Transverse colon (tissue), 4 donors: ENCODE results near the gene HECW1. TPM values are rescaled to one million over a fixed set of nuclear protein-coding genes. Genes with fewer than 3 reads are reported as not detected.

Experiments
- DNase-seq: peaks from one replicate; pipeline ENCODE4 v3.0.0-alpha.2; 2019
- H3K27ac ChIP-seq, 4 donors: fragments of 200-600 bp; sonication (generic); 2 replicates each; pipeline ENCODE4 v1.5.1; 2016 to 2018; ENCODE audit warnings: inconsistent platforms in 4 of 4
- H3K27me3 ChIP-seq: fragments of 200-600 bp; sonication (generic); 2 replicates; pipeline ENCODE4 v1.5.1; 2017; ENCODE audit warnings: inconsistent platforms
- H3K36me3 ChIP-seq, 4 donors: fragments of 200-600 bp; sonication (generic); 2 replicates each; pipeline ENCODE4 v1.5.1; 2017 to 2019; ENCODE audit warnings: inconsistent platforms in 4 of 4
- H3K4me1 ChIP-seq, 4 donors: fragments of 200-600 bp; sonication (generic); 2 replicates each; pipeline ENCODE4 v1.5.1; 2017 to 2020; ENCODE audit warnings: inconsistent platforms in 4 of 4
- H3K4me3 ChIP-seq, 4 donors: fragments of 200-600 bp; sonication (generic); 1 replicate in 1 of 4; 2 replicates in 3 of 4; pipeline versions ENCODE4 v1.5.1 to v1.6.1; 2017 to 2019; ENCODE audit warnings: inconsistent platforms in 4 of 4
- H3K9me3 ChIP-seq, 2 donors: fragments of 200-600 bp; sonication (generic); 2 replicates each; pipeline ENCODE4 v1.5.1; 2017 to 2019; ENCODE audit warnings: inconsistent platforms in 2 of 2
- EP300 ChIP-seq: sonication (generic); formaldehyde crosslinking; IDR thresholded peaks from one replicate; pipeline ENCODE4 v1.6.1; 2017; ENCODE audit warnings: antibody characterized with exemption, low read depth
- POLR2A ChIP-seq: fragments of 450-650 bp; IDR thresholded peaks from one replicate; pipeline ENCODE4 v1.6.1; 2016; ENCODE audit warnings: antibody characterized with exemption, mild to moderate bottlenecking, moderate library complexity
- POLR2AphosphoS5 ChIP-seq, 3 donors: sonication (generic); formaldehyde crosslinking; IDR thresholded peaks; one replicate each; pipeline ENCODE4 v1.6.1; 2016; ENCODE audit warnings: antibody characterized with exemption in 3 of 3
- WGBS, 2 donors: methylation state at CpG; one replicate each; pipeline ENCODE4 v1.1.5; 2018; ENCODE audit warnings: low coverage in 1 of 2; 5-methylcytosine and 5-hydroxymethylcytosine counted together
- in situ Hi-C, 4 donors: fragments of 200-750 bp; cut with MboI; loops; one replicate each; pipeline versions ENCODE4 v1.15.0 to v1.15.1; 2017; ENCODE audit warnings: low sequenced_read_pairs in 3 of 4, low pct_ligation_motif_present in 1 of 4, low pct_unique_long_range_greater_than_20kb in 1 of 4
- intact Hi-C: fragments of 100-400 bp; cut with DNase I; formaldehyde crosslinking; loops from one replicate; pipeline ENCODE4 v1.15.1; 2023; ENCODE audit warnings: low total_unique reads
- total RNA-seq, 4 donors: library from RNA; depleted of rRNA; stranded (reverse); fragments of >200 nt; gene quantifications; one replicate each; pipeline ENCODE4 v1.1.0, GENCODE V29; 2016
- TF ChIP-seq, protein P1 (sequence below), 5 experiments: fragments of 200-600 bp in 3 of 5; fragments of 450-650 bp in 2 of 5; sonication (generic) in 3 of 5; IDR thresholded peaks; 1 replicate in 2 of 5; 2 replicates in 3 of 5; pipeline ENCODE4 v1.5.1; 2016 to 2017; ENCODE audit warnings: antibody characterized with exemption in 5 of 5, inconsistent platforms in 3 of 5, mild to moderate bottlenecking in 2 of 5, moderate library complexity in 1 of 5

HECW1 gene
- total RNA-seq, 4 donors from 2014 or later: 1.1 to 1.4 TPM; not detected in 2

DNA sequence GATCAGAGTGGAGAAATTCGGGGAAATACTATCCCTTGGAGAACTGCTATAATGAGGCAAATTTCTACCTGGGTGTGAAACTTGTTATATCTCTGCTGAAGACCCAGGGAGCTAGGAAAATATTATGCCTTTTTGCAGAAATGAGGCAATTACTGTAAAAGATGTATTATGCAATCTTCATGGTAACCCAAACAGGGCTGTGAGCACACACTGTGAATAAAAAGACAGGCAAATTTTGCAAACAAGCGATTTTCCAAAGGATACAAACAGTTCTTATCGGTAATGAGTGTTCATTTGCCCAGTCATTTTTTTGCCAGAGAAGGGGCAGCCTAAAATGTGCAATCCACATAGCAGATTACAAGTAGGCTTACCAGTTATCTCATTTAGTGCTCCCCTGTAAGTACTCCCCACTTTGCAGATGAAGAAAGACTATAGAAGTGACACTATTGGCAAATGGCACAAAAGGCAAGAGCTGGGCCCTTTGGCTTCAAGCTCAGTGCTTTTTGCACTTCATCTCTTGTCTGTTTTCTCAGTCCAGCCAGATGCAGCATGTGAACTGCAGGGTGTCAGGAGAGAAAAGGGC is 205.8 kb downstream of the HECW1 start:
- in situ Hi-C loops: no loop called here

DNA sequence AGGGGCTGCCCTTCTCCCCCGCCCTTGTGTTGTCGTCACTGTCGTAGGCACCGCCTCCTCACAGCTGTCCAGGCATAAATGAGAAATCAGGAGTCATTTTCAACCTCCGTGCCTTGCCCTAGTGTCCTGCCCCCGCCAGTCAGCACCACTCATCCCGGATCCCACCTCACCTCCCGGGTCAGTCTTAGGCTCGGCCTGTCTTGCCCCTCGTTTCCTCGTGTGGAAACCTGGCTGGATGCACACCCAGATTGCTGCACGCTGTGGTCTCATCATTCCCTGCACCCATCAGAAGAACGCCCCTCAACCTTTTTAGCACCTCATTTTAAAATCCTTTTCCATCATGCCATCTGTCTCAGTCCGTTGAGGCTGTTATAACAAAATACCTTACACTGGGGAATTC is 213.1 kb downstream of the HECW1 start:
- no peak for DNase-seq
- in situ Hi-C loops: no loop called here
- 78 to 88% methylated on average over 13 to 14 of the region's 14 CpGs for WGBS, 2 donors
- Histone ChIP-seq H3K4me3 (no peak overlapping the region), H3K36me3 (no peaks in the 10 kb centered on the region), H3K27me3 (no peaks in the 10 kb centered on the region), H3K9me3 (no peaks in the 10 kb centered on the region), H3K27ac (no peak overlapping the region), H3K4me1 (no peaks in the 10 kb centered on the region)
- intact Hi-C loops: no loop called here
- TF ChIP-seq, protein P1, sequence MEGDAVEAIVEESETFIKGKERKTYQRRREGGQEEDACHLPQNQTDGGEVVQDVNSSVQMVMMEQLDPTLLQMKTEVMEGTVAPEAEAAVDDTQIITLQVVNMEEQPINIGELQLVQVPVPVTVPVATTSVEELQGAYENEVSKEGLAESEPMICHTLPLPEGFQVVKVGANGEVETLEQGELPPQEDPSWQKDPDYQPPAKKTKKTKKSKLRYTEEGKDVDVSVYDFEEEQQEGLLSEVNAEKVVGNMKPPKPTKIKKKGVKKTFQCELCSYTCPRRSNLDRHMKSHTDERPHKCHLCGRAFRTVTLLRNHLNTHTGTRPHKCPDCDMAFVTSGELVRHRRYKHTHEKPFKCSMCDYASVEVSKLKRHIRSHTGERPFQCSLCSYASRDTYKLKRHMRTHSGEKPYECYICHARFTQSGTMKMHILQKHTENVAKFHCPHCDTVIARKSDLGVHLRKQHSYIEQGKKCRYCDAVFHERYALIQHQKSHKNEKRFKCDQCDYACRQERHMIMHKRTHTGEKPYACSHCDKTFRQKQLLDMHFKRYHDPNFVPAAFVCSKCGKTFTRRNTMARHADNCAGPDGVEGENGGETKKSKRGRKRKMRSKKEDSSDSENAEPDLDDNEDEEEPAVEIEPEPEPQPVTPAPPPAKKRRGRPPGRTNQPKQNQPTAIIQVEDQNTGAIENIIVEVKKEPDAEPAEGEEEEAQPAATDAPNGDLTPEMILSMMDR (IDR thresholded peaks at IDR 0.05): no peak
- TF ChIP-seq EP300 (no peak), POLR2A (no peak), POLR2AphosphoS5 (IDR thresholded peaks at IDR 0.05) (no peak)

More for the DNA sequence above, 205.8 kb downstream of the HECW1 start:
- H3K27ac ChIP-seq: no peak overlapping the region
- intact Hi-C loops: no loop called here
- no peak overlapping the region for H3K4me3 ChIP-seq
- H3K36me3 ChIP-seq: no peaks in the 10 kb centered on the region
- H3K9me3 ChIP-seq: no peaks in the 10 kb centered on the region
- no peaks in the 10 kb centered on the region for H3K4me1 ChIP-seq
- 75 to 79% methylated on average over 3 of the region's 3 CpGs for WGBS, 2 donors
- TF ChIP-seq POLR2AphosphoS5 (IDR thresholded peaks at IDR 0.05) (no peak), EP300 (no peak)
- no peaks in the 10 kb centered on the region for H3K27me3 ChIP-seq
- DNase-seq: no peak

- H3K27ac ChIP-seq: no peak overlapping the region
- 73 to 88% methylated on average over 1 to 9 of the region's 9 CpGs for WGBS, 2 donors
- DNase-seq: no peak
- H3K9me3 ChIP-seq: no peaks in the 10 kb centered on the region
- no peaks in the 10 kb centered on the region for H3K4me1 ChIP-seq
- intact Hi-C loops (no loop called here), in situ Hi-C loops (no loop called here)
- no peak overlapping the region for H3K4me3 ChIP-seq
- no peaks in the 10 kb centered on the region for H3K36me3 ChIP-seq
- no peak for TF ChIP-seq EP300
- TF ChIP-seq POLR2A: no peak
- no peak for TF ChIP-seq POLR2AphosphoS5 (IDR thresholded peaks at IDR 0.05)
- TF ChIP-seq, protein P1 (IDR thresholded peaks at IDR 0.05): no peak
- H3K27me3 ChIP-seq: no peaks in the 10 kb centered on the region
Measured at GRCh38 chr7:43328336-43328735, 215.9 kb downstream of the HECW1 start.

- Histone ChIP-seq H3K27me3 (no peaks in the 10 kb centered on the region), H3K4me3 (no peak overlapping the region), H3K27ac (no peak overlapping the region), H3K36me3 (no peaks in the 10 kb centered on the region), H3K4me1 (no peaks in the 10 kb centered on the region), H3K9me3 (no peaks in the 10 kb centered on the region)
- intact Hi-C loops (no loop called here), in situ Hi-C loops (no loop called here)
- WGBS, 2 donors: 41 to 57% methylated on average over 3 to 6 of the region's 6 CpGs
- no peak for DNase-seq
- no peak for TF ChIP-seq POLR2AphosphoS5 (IDR thresholded peaks at IDR 0.05)
- TF ChIP-seq POLR2A: no peak
- TF ChIP-seq, protein P1 (IDR thresholded peaks at IDR 0.05): no peak
- TF ChIP-seq EP300: no peak
Measured at GRCh38 chr7:43328785-43329380, 216.4 kb downstream of the HECW1 start.
